IMR-90 (cell line): ENCODE results near the gene DARS1. TPM values are rescaled to one million over a fixed set of nuclear protein-coding genes. Genes with fewer than 3 reads are reported as not detected.

Source experiments
- ATAC-seq: fragments of 200-7000 bp; cut with Tn5 transposase; 2 replicates; pipeline ENCODE4 v1.9.1; 2020; ENCODE audit warnings: low read depth, mild to moderate bottlenecking, moderate library complexity
- BruUV-seq: library from RNA; stranded (reverse); fragments of 400-500 nt; replicated peaks from 2 replicates; lab custom pipeline; 2021; lab: Mats Ljungman, UMichigan
- CTCF ChIA-PET: fragments of 300-600 bp; formaldehyde crosslinking; extraction: SDS; loops from one replicate; lab custom pipeline; 2021; ENCODE audit warnings: antibody characterized with exemption; lab: Yijun Ruan, JAX
- POLR2A ChIA-PET: fragments of 300-600 bp; sonication (Branson Sonifier 250); formaldehyde crosslinking; loops from one replicate; lab custom pipeline; 2022; ENCODE audit warnings: antibody characterized with exemption; ENCODE audit not compliant: unreplicated experiment; lab: Charles Lee
- DNase-seq: peaks from one replicate; pipeline ENCODE4 v3.0.0; 2013
- H2AFZ ChIP-seq: replicated peaks from 2 replicates; pipeline ENCODE3; 2013; ENCODE audit warnings: low read length, mild to moderate bottlenecking; ENCODE audit not compliant: poor library complexity
- H2AK5ac ChIP-seq: 2 replicates; pipeline ENCODE4 v1.6.1; 2013; ENCODE audit warnings: low read depth, low read length, inconsistent platforms
- H2AK9ac ChIP-seq: replicated peaks from 2 replicates; pipeline ENCODE3; 2013; ENCODE audit warnings: mild to moderate bottlenecking, low read depth, low read length, moderate library complexity; ENCODE audit not compliant: poor library complexity
- H2BK120ac ChIP-seq: 2 replicates; pipeline ENCODE4 v1.6.1; 2013; ENCODE audit warnings: low read depth, low read length, inconsistent platforms
- H2BK15ac ChIP-seq: 3 replicates; pipeline ENCODE4 v1.6.1; 2013; ENCODE audit warnings: low read depth, low read length, inconsistent platforms
- H2BK20ac ChIP-seq: 2 replicates; pipeline ENCODE4 v1.6.1; 2013; ENCODE audit warnings: low read depth, mild to moderate bottlenecking, inconsistent platforms, low read length, moderate library complexity
- H2BK5ac ChIP-seq: 2 replicates; pipeline ENCODE4 v1.6.1; 2013; ENCODE audit warnings: mild to moderate bottlenecking, low read depth, low read length, inconsistent platforms; ENCODE audit not compliant: poor library complexity, severe bottlenecking
- H3K14ac ChIP-seq: replicated peaks from 2 replicates; pipeline ENCODE4 v1.6.1; 2013; ENCODE audit warnings: low read depth, low read length, inconsistent platforms
- H3K18ac ChIP-seq: 2 replicates; pipeline ENCODE4 v1.6.1; 2013; ENCODE audit warnings: low read depth, low read length, control low read depth
- H3K23ac ChIP-seq: 2 replicates; pipeline ENCODE4 v1.6.1; 2013; ENCODE audit warnings: low read depth, low read length, inconsistent platforms
- H3K27ac ChIP-seq: 2 replicates; pipeline ENCODE4 v1.5.1; 2013; ENCODE audit warnings: mild to moderate bottlenecking, control low read depth, low read length; ENCODE audit not compliant: insufficient read depth
- H3K27me3 ChIP-seq: 2 replicates; pipeline ENCODE4 v1.6.1; 2013; ENCODE audit warnings: low read length; ENCODE audit not compliant: control insufficient read depth, insufficient read depth
- H3K36me3 ChIP-seq: 2 replicates; pipeline ENCODE4 v1.6.1; 2013; ENCODE audit warnings: low read length, mixed read lengths; ENCODE audit not compliant: control insufficient read depth, insufficient read depth
- H3K4ac ChIP-seq: 2 replicates; pipeline ENCODE4 v1.6.1; 2013; ENCODE audit warnings: low read depth, low read length, inconsistent platforms
- H3K4me1 ChIP-seq: 2 replicates; pipeline ENCODE4 v1.6.1; 2013; ENCODE audit warnings: low read length, mixed read lengths; ENCODE audit not compliant: control insufficient read depth, insufficient read depth
- H3K4me2 ChIP-seq: 2 replicates; pipeline ENCODE4 v1.6.1; 2013; ENCODE audit warnings: low read depth, mild to moderate bottlenecking, control low read depth, low read length, moderate library complexity
- H3K4me3 ChIP-seq: 2 replicates; pipeline ENCODE4 v1.5.1; 2013; ENCODE audit warnings: low read depth, mild to moderate bottlenecking, control low read depth, low read length, moderate library complexity; ENCODE audit not compliant: insufficient read depth
- H3K56ac ChIP-seq: 2 replicates; pipeline ENCODE4 v1.6.1; 2013; ENCODE audit warnings: low read length, inconsistent platforms; ENCODE audit not compliant: insufficient read depth; ENCODE audit errors: extremely low read depth
- H3K79me1 ChIP-seq, 2 experiments: 2 replicates each; pipeline ENCODE4 v1.6.1; 2013; ENCODE audit warnings: low read length in 2 of 2, inconsistent platforms in 1 of 2, low read depth in 1 of 2
- H3K9ac ChIP-seq: 2 replicates; pipeline ENCODE4 v1.6.1; 2013; ENCODE audit warnings: low read depth, low read length, control low read depth
- H3K9me1 ChIP-seq: 2 replicates; pipeline ENCODE4 v1.6.1; 2013; ENCODE audit warnings: low read length, inconsistent platforms; ENCODE audit not compliant: insufficient read depth
- H3K9me3 ChIP-seq: 2 replicates; pipeline ENCODE4 v1.6.1; 2013; ENCODE audit warnings: low read length; ENCODE audit not compliant: control insufficient read depth, insufficient read depth
- H4K20me1 ChIP-seq: 2 replicates; pipeline ENCODE4 v1.6.1; 2013; ENCODE audit warnings: low read length, inconsistent platforms; ENCODE audit not compliant: insufficient read depth
- H4K5ac ChIP-seq: 2 replicates; pipeline ENCODE4 v1.6.1; 2013; ENCODE audit warnings: mild to moderate bottlenecking, low read depth, low read length, control low read depth
- H4K8ac ChIP-seq, 2 experiments: 2 replicates each; pipeline ENCODE4 v1.6.1; 2013; ENCODE audit warnings: low read depth in 2 of 2, low read length in 2 of 2, control low read depth in 1 of 2, inconsistent platforms in 1 of 2
- H4K91ac ChIP-seq: 2 replicates; pipeline ENCODE4 v1.6.1; 2013; ENCODE audit warnings: low read depth, low read length, inconsistent platforms; ENCODE audit not compliant: insufficient read depth
- CEBPB ChIP-seq: IDR thresholded peaks from 2 replicates; pipeline ENCODE4 v1.6.1; 2012; ENCODE audit warnings: low read depth, low read length, improper control_type of control experiment
- CHD1 ChIP-seq: IDR thresholded peaks from 2 replicates; pipeline ENCODE4 v1.6.1; 2012; ENCODE audit warnings: low read depth, low read length, improper control_type of control experiment
- MAFK ChIP-seq: IDR thresholded peaks from 2 replicates; pipeline ENCODE4 v1.6.1; 2012; ENCODE audit warnings: low read depth, low read length, improper control_type of control experiment
- MAZ ChIP-seq: IDR thresholded peaks from 2 replicates; pipeline ENCODE4 v1.6.1; 2012; ENCODE audit warnings: low read depth, mild to moderate bottlenecking, low read length, improper control_type of control experiment, moderate library complexity, borderline replicate concordance
- NFE2L2 ChIP-seq: fragments of 150-350 bp; IDR thresholded peaks from 2 replicates; pipeline ENCODE4 v1.6.1; 2016; ENCODE audit warnings: low read depth, mild to moderate bottlenecking, low read length
- POLR2A ChIP-seq: IDR thresholded peaks from 2 replicates; pipeline ENCODE4 v1.6.1; 2012; ENCODE audit warnings: mild to moderate bottlenecking, low read depth, low read length
- RAD21 ChIP-seq: IDR thresholded peaks from 2 replicates; pipeline ENCODE4 v1.6.1; 2012; ENCODE audit warnings: low read length, improper control_type of control experiment
- RCOR1 ChIP-seq: IDR thresholded peaks from 2 replicates; pipeline ENCODE4 v1.6.1; 2012; ENCODE audit warnings: mild to moderate bottlenecking, low read length, improper control_type of control experiment; ENCODE audit not compliant: insufficient replicate concordance
- SMC3 ChIP-seq: fragments of 150-350 bp; IDR thresholded peaks from 2 replicates; pipeline ENCODE4 v1.6.1; 2016; ENCODE audit warnings: low read depth, mild to moderate bottlenecking, antibody characterized with exemption, low read length, moderate library complexity
- WGBS, 2 experiments: methylation state at CpG; one replicate each; pipeline versions ENCODE4 v1.1.5 to v1.1.7; 2013; ENCODE audit warnings: missing lambda C conversion rate in 2 of 2; ENCODE audit not compliant: insufficient read length in 1 of 2; ENCODE audit errors: extremely low coverage in 2 of 2; 5-methylcytosine and 5-hydroxymethylcytosine counted together
- dilution Hi-C: fragments of 300-500 bp; cut with HindIII; formaldehyde crosslinking; loops from one replicate; pipeline ENCODE4 v1.14.3; 2018; ENCODE audit warnings: low sequenced_read_pairs; ENCODE audit not compliant: unreplicated experiment
- in situ Hi-C: fragments of 300-500 bp; cut with MboI; formaldehyde crosslinking; loops from 3 replicates; pipeline ENCODE4 v1.14.3; 2019; ENCODE audit warnings: low sequenced_read_pairs, inconsistent platforms, mixed read lengths
- intact Hi-C: fragments of 100-400 bp; cut with micrococcal nuclease; formaldehyde crosslinking; loops from 2 replicates; pipeline ENCODE4 v1.10.0; 2022
- polyA plus RNA-seq, 3 experiments: library from polyadenylated mRNA; depleted of rRNA; stranded (reverse); fragments of >200 nt; gene quantifications; 2 replicates each; pipeline ENCODE4 v1.2.3, GENCODE V29; 2012; ENCODE audit warnings: low replicate concordance in 1 of 3
- total RNA-seq: library from RNA; depleted of rRNA; stranded (reverse); fragments of >200 nt; gene quantifications from 2 replicates; pipeline ENCODE4 v1.2.3, GENCODE V29; 2012; rRNA removed
- TF ChIP-seq, protein P1 (sequence below): fragments of 150-350 bp; IDR thresholded peaks from 2 replicates; pipeline ENCODE4 v1.6.1; 2016; ENCODE audit warnings: low read depth, mild to moderate bottlenecking, low read length, moderate library complexity, borderline replicate concordance

The DARS1 gene
- total and polyA plus RNA-seq, 2 of the 4 experiments (the other 2 are of a cell fraction) = 56.5 to 66.5 TPM

DNA sequence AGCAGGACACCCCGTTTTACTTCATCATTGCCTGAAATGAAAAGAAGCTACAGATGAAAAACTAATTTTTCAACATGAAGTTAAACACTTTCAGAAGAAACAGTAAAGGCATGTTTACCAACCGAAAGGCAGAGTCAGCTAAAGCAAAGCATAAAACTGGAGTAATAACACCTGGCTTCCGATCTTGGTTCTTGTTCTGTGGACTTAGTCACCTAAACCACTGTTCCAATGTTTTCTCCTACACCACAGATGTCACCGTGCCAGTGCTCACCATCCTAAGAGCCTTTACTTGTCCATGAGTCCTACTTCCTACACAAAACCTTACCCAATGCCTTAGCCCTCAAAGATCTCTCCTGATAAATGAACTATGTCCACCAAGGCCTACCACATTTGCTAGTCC, 122.7 kb downstream of the DARS1 start:
- intact Hi-C loops = no loop called here
- H2AFZ ChIP-seq = no peak overlapping the region
- ATAC-seq (no peak), DNase-seq (no peak)
- no peak overlapping the region for H3K4ac ChIP-seq
- ChIA-PET CTCF (no interaction called here), POLR2A (no interaction called here)
- H3K9me3 ChIP-seq = no peaks in the 10 kb centered on the region
- no peak overlapping the region for H3K27ac ChIP-seq
- H3K23ac ChIP-seq = no peak overlapping the region
- H3K9me1 ChIP-seq = peaks cover 5% of the 10 kb centered on the region
- no peak overlapping the region for H3K56ac ChIP-seq
- no CpG with 5 or more reads among the region's 4 CpGs for WGBS, 2 experiments
- no peaks in the 10 kb centered on the region for H4K20me1 ChIP-seq
- 0 out of 4 replicates have a peak, but pooled peaks cover 0 to 4% of the 10 kb centered on the region in 2 experiments for H3K79me1 ChIP-seq
- H2BK20ac ChIP-seq = no peak overlapping the region
- H2BK120ac ChIP-seq = no peak overlapping the region
- TF ChIP-seq MAZ = no peak
- TF ChIP-seq NFE2L2 = no peak
- no peak for TF ChIP-seq MAFK
- no peak for TF ChIP-seq RCOR1
- TF ChIP-seq, protein P1, sequence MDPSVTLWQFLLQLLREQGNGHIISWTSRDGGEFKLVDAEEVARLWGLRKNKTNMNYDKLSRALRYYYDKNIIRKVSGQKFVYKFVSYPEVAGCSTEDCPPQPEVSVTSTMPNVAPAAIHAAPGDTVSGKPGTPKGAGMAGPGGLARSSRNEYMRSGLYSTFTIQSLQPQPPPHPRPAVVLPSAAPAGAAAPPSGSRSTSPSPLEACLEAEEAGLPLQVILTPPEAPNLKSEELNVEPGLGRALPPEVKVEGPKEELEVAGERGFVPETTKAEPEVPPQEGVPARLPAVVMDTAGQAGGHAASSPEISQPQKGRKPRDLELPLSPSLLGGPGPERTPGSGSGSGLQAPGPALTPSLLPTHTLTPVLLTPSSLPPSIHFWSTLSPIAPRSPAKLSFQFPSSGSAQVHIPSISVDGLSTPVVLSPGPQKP = no peak
- no peak for TF ChIP-seq CHD1
- no peak for TF ChIP-seq POLR2A
- TF ChIP-seq CEBPB = no peak
- no peak for TF ChIP-seq RAD21
- TF ChIP-seq SMC3 = no peak
- no peaks in the 10 kb centered on the region for H3K4me1 ChIP-seq
- no peak overlapping the region for H2BK5ac ChIP-seq
- no peak overlapping the region for H2AK9ac ChIP-seq
- H2BK15ac ChIP-seq = no peak overlapping the region
- H3K36me3 ChIP-seq = peaks cover 16% of the 10 kb centered on the region
- no peak overlapping the region for H4K8ac ChIP-seq
- H3K4me3 ChIP-seq = no peak overlapping the region
- no TSS peak for BruUV-seq
- no peak overlapping the region for H3K18ac ChIP-seq
- no peak overlapping the region for H3K14ac ChIP-seq
- in situ Hi-C loops = no loop called here
- no peaks in the 10 kb centered on the region for H3K27me3 ChIP-seq
- H4K5ac ChIP-seq = no peak overlapping the region
- H4K91ac ChIP-seq = no peak overlapping the region
- H3K9ac ChIP-seq = no peak overlapping the region
- H2AK5ac ChIP-seq = no peak overlapping the region
- H3K4me2 ChIP-seq = no peak overlapping the region
- dilution Hi-C loops = no loop called here

Other genes with a start within 250 kb of the DARS1 start
- 49.1 and 64.7 TPM in 2 replicates for gene UBXN4, start 243.8 kb downstream of the DARS1 start, total RNA-seq
- 39.1 and 48.1 TPM in 2 replicates for gene UBXN4, start 243.8 kb downstream of the DARS1 start, polyA plus RNA-seq (2012; rRNA removed)
- gene LCT, start 148.4 kb downstream of the DARS1 start, total RNA-seq = under 0.01 TPM in 1 of 2 replicates, not detected in the other
- not detected in 2 replicates for gene LCT, start 148.4 kb downstream of the DARS1 start, polyA plus RNA-seq (2012; rRNA removed)
- 29.6 and 36.7 TPM in 2 replicates for gene MCM6, start 109.2 kb downstream of the DARS1 start, total RNA-seq
- gene MCM6, start 109.2 kb downstream of the DARS1 start, polyA plus RNA-seq (2012; rRNA removed) = 18.6 and 21.4 TPM in 2 replicates
- not detected in 2 replicates for gene CXCR4, start 132.5 kb upstream of the DARS1 start, total RNA-seq
- not detected in 2 replicates for gene CXCR4, start 132.5 kb upstream of the DARS1 start, polyA plus RNA-seq (2012; rRNA removed)